Head of caudate nucleus (tissue), 42 donors: Measurements from ENCODE around the gene HMSD.

Experiments
- DNase-seq, 42 donors: peaks; one replicate each; pipeline versions ENCODE4 v3.0.0 to v3.0.0-alpha.2; 2020 to 2021; ENCODE audit warnings: mixed read lengths in 7 of 42
- intact Hi-C: fragments of 100-400 bp; cut with DNase I; formaldehyde crosslinking; loops from one replicate; pipeline ENCODE4 v1.15.0; 2022

HMSD gene

DNA sequence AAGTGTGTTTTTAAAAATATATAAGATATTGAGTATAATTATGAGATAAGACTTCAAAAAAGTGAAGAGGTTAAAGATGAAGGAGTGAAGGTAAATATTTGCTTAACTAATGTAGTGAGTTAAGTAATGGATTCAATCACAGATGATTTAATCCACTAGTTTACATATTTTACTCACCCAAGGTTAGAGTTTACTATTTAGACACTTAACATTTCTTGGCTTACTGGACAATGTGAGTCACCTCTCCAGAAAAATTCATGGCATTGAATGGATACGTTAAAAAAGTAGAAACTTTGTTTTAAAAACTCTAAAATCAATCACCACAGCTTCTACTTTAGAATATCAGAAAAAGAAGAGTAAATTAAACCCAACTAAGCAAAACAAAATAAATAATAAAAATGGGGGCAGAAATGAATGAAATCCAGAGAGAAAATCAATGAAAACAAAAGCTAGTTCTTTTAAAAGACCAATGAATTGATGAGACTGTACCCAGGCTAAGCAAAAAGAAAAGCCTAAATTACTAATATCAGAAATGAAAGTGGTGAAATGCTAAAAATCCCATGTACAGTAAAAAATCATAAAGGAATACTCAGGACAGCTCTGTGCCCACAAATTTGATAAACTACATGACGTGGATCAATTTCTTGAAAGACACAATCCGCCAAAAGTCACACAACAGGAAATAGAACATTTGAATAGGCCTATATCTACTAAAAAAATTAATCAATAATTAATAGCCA, 1.9 kb upstream of the HMSD start:
- intact Hi-C loops, result no loop called here
- DNase-seq, result no peak

DNA sequence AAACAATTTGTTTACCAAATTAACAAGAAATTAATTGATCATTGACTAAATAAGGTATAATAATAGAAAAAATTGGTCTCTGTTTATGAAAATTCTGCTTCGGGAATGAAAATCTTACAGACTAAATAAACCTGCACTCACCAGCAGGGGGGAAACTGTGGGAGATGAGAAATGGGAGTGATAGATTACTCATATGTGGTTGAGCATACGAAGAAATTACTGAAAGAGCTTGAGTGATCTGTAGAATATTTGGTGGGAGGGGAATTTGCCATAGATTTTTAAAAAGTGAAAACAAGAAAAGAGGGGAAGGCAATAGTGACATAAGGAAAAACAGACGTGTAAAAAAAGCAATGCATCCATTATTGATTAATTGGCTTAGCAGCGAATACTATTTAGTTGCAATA, 2.2 kb downstream of the HMSD start:
- no peak for DNase-seq
- intact Hi-C loops, result no loop called here

DNA sequence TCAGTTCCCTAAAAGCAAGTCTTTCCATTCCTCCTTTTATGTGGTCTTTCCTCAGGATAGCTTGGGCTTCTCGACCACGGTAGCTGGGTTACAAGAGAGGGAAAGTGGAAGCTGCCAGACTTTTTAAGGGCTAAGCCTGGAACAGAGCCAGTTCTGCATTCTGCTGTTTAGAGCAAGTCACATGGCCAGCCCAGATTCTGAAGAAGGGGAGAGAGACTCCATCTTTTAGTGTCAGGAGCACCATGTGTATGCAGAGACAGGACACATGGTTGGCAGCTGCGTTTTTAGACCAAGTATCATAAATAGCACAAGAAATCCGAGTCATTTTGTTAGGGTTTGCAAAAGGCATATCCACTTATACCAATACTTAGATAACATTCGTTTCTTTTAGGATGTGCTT, 4.7 kb downstream of the HMSD start:
- intact Hi-C loops, result no loop called here
- peak in 2 of 42 donors; percentile 13 to 30 for DNase-seq

- DNase-seq, result no peak
- intact Hi-C loops, result no loop called here
These were observed 7.7 kb downstream of the HMSD start for GRCh38 chr18:63956755-63957154.

- no peak for DNase-seq
- intact Hi-C loops, result no loop called here
These were observed 11.8 kb downstream of the HMSD start for GRCh38 chr18:63960891-63961290.

GRCh38 chr18:63961435-63961980, 12.4 kb downstream of the HMSD start:
- DNase-seq, result no peak
- intact Hi-C loops, result no loop called here

DNA sequence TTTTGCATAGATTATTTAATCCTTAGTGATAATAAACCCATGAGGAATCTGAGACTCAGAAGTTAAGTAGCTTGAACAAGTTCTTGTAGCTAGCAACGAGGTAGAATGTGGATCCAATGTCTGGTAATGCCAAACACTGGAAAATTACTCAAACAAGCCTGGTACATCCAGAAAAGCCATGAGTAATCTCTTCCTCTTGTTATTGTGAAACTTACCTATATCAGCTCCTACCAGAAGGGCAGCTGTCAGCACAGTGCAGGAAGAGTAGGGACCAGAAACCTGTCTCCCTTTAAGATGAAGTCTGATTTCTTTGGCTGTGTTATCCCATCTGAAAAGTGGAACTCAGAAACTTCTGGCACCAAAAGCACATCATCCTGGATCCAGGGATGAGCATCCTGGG, 13.0 kb downstream of the HMSD start:
- no peak for DNase-seq
- intact Hi-C loops, result no loop called here

- intact Hi-C loops, result no loop called here
- peak in 34 of 42 donors; percentile 19 to 86 (median 54) for DNase-seq
These were observed 14.6 kb downstream of the HMSD start for GRCh38 chr18:63963615-63964256.

GRCh38 chr18:63964908-63965307, 15.8 kb downstream of the HMSD start:
- intact Hi-C loops, result no loop called here
- no peak for DNase-seq

DNA sequence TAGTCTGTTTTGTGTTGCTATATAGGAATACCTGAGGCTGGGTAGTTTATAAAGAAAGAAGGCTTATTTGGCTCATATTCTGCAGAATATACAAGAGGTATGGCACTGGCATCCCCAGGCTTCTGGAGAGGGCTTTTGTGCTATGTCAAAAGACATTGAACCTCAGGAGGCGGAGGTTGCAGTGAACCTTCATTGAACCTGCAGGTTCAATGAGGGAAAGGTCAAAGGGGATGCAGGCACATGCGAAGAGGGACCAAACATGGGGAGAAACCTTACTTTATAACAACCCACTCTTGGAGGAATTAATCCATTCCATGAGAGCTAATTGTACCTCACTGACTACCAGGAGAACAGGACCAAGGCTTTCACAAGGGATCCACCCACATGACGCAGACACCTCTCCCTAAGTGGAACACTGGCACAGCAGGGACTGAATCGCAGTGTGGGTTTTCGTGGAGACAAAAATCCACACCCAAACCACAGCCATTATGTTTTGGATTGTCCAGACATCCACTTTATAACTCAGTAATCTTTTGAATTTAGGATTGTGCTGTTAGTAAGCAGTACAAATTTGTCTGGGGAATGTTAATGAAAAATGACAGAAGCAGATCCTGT, 16.7 kb downstream of the HMSD start:
- no peak for DNase-seq
- intact Hi-C loops, result no loop called here

DNA sequence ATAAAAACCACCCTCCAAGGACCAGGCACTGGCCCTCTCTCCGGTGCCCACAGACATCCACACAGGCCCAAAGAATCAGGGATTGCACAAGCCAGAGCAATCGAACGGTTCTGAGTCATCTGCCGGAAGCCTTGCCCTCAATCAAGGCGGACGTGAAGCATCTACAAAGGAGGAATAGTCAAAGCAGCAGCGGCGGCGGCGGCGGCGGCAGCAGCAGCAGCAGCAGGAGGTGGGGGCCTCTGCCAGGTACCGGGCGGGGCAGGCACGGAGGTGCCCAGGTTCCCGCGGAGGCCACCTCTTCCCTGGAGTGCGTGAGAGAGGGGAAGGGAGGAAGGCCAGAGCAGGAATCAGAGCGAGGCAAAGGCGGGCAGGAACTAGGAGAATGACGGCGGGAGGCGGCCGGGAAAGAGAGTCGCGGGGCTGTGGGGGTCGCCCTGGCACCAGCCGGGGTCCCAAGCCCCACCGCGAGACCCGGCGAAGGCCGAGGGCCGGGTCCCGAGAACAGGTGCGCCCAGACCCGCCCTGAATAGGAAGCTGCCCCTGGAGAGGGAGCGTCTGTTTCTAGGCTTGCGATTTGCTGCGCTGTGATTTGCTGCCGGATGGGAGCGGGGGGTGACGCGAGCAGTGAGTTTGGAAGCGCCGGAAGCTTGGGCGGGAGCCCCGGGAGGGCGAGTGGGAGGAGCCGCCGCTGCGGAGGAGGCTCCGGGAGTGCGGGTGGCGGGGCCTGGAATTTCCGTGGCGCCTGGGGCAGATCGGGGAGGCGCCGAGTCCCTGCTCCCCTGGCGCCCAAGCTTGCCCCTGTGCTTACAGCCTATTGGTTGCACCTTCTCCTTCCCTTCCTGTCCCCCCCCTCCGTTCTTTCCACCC, 21.1 kb downstream of the HMSD start, which contains the start of gene SERPINB8:
Gene SERPINB8 (plus strand): TSS at position 140 of the 867 bp plus-strand sequence. CDS start 8,228 bp downstream, outside the sequence.
- intact Hi-C loops, result no loop called here
- peak; percentile 89 to 98 (median 96) for DNase-seq

DNA sequence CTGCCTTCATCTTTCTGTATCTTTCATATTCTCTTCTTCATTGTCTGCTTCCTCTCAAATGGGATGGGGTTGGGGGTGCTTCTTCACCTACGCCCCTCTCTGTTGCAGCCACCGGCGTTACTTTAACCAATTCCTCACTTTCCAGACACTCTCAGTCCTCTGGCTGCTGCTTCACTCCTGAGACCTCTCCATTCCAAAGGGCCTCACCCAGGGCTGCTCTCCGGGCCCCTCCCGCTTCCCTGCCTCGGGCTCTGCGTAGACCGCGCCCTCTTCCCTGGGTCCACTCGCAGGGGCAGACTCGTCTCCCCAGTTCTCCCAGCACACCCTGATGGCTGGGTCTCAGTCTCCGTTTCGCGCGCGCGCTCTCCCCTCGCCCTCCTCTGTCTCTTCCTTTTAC, 21.7 kb downstream of the HMSD start:
- intact Hi-C loops, result no loop called here
- peak in 40 of 42 donors; percentile 14 to 75 (median 50) for DNase-seq

DNA sequence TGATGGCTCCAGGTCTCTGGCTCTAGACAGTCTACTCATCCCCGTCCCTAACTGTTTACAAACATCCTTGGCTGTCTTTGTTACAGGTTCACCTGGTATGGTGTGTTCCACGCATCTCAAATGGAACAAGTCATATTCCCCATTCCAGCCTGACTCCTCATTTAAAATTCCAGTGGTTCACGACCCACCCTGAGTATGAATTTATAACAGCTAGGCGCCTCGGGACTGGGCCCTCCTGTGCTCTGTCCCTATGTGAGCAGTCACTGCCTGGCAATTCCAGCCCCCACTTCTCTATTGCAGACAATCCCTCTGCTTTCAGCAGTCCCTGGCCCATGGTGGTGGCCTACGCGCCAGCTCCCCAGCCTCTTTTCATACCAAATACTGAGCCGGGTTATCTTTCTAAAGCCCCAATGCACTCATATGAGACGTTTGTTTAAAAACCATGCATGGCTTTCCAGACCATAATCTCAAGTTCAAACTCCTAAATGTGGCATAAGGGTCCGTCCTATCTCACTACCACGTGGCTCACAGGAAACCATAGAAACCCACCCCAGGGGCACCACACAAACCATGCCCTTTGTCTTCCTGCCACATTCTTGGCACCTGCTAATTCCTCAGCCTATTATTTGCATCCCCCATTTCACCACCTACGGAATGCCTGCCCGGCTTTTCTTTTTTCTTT, 22.4 kb downstream of the HMSD start:
- intact Hi-C loops, result no loop called here

DNA sequence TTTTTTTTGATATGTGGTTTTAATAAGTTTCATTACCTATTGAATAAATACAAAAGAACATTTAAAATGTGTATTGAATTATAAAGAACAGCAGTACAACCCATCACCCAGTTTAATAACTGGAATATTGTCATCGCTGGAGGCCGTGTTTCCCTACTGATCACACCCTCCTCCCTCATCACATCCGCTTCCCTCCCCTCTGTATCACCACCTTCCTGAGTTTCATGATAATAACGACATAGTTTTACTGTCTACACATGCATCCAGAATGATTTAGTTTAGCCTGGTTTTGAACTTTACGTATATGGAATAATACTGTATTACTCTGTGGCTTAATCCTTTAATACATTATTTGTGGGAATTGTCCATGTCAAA, 22.9 kb downstream of the HMSD start:
- intact Hi-C loops, result no loop called here
- DNase-seq, result no peak

More for the DNA sequence above, 22.4 kb downstream of the HMSD start:
- DNase-seq, result peak in 8 of 42 donors; percentile 9 to 41 (median 16)

GRCh38 chr18:63974991-63975390, 25.9 kb downstream of the HMSD start:
- DNase-seq, result peak in 15 of 42 donors; percentile 12 to 67 (median 28)

GRCh38 chr18:63975628-63976027, 26.5 kb downstream of the HMSD start:
- intact Hi-C loops, result no loop called here

More at GRCh38 chr18:63974991-63975390, 25.9 kb downstream of the HMSD start:
- intact Hi-C loops, result no loop called here

GRCh38 chr18:63977040-63977439, 27.9 kb downstream of the HMSD start:
- intact Hi-C loops, result no loop called here

More at GRCh38 chr18:63975628-63976027, 26.5 kb downstream of the HMSD start:
- DNase-seq, result no peak

GRCh38 chr18:63979409-63979920, 30.4 kb downstream of the HMSD start:
- intact Hi-C loops, result no loop called here
- DNase-seq, result peak in 36 of 42 donors; percentile 11 to 84 (median 52)

More at GRCh38 chr18:63977040-63977439, 27.9 kb downstream of the HMSD start:
- no peak for DNase-seq
